ENCODE data around the gene FOXA3. TPM values are rescaled to one million over a fixed set of nuclear protein-coding genes. Genes with fewer than 3 reads are reported as not detected.

Gene FOXA3
- total RNA-seq, 1 experiment from 2014 or later: 22.2 TPM

DNA sequence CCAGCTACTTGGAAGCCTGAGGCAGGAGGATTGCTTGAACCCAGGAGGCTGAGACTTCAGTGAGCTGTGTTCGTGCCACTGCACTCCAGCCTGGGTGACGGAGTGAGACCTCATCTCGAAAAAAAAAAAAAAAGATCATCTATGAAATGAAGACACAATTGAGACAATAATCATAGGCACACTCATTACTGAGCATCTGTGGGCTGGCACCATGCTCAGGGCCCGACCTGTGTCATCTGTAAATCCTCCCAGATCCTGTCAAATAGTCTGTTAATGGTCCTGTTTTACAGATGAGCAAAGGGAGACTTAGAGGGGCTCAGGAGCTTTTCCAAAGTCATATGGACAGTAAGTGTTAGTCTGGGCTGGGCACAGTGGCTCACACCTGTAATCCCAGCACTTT, 54.6 kb downstream of the FOXA3 start:
- Histone ChIP-seq H3K4me2 (ENCODE audit: insufficient read depth, insufficient read length, low read length) (no peak overlapping the region), H4K8ac (replicated peaks; ENCODE audit: insufficient read length, low read depth, low read length) (no peak overlapping the region), H3K9ac (ENCODE audit: extremely low read depth, insufficient read length, low read length) (no peak overlapping the region), H4K91ac (ENCODE audit: insufficient read length, low read depth, low read length) (no peak overlapping the region), H3K18ac (ENCODE audit: insufficient read length, low read depth, low read length) (no peak overlapping the region), H3K23ac (ENCODE audit: insufficient read length, low read depth, low read length) (no peak overlapping the region), H3K56ac (ENCODE audit: insufficient read length, low read depth, low read length) (no peak overlapping the region), H2BK120ac (ENCODE audit: low read depth, low read length, poor library complexity, severe bottlenecking) (no peak overlapping the region), H2BK5ac (ENCODE audit: insufficient read length, low read length) (no peak overlapping the region), H4K20me1 (ENCODE audit: control insufficient read depth, insufficient read depth, insufficient read length) (no peaks in the 10 kb centered on the region), H3K27ac (ENCODE audit: insufficient read length, low read depth, low read length) (no peak overlapping the region), H3K79me2 (ENCODE audit: insufficient read depth, low read length) (no peaks in the 10 kb centered on the region), H2BK20ac (ENCODE audit: low read depth, low read length, poor library complexity, severe bottlenecking) (no peak overlapping the region), H2AK5ac (ENCODE audit: insufficient read length, low read length) (no peak overlapping the region), H3K23me2 (ENCODE audit: insufficient read length, low read depth, low read length, poor library complexity, severe bottlenecking) (no peaks in the 10 kb centered on the region), H3K79me1 (ENCODE audit: insufficient read depth, low read depth, low read length, poor library complexity, severe bottlenecking) (no peaks in the 10 kb centered on the region), H2BK12ac (ENCODE audit: insufficient read length, low read depth, low read length) (no peak overlapping the region), H2BK15ac (ENCODE audit: low read depth, low read length) (no peak overlapping the region), H3K4ac (ENCODE audit: low read depth, low read length) (no peak overlapping the region), H3K4me1 (ENCODE audit: insufficient read depth, low read length) (no peaks in the 10 kb centered on the region), H2AFZ (ENCODE audit: low read length) (no peak overlapping the region), H3K14ac (ENCODE audit: insufficient read depth, low read length) (no peak overlapping the region), H4K5ac (ENCODE audit: insufficient read length, low read depth, low read length) (no peak overlapping the region), H3K9me3 (ENCODE audit: control insufficient read depth, low read depth, low read length) (no peaks in the 10 kb centered on the region), H3T11ph (ENCODE audit: low read length) (no peak overlapping the region), H3K27me3 (ENCODE audit: insufficient read depth, low read length) (no peaks in the 10 kb centered on the region)
- DNase-seq: no peak
- no peaks in the 10 kb centered on the region for H3K36me3 Mint-ChIP-seq (ENCODE audit: insufficient read depth in 1 of 3, low read depth in 3 of 3)
- TF ChIP-seq, protein P1, sequence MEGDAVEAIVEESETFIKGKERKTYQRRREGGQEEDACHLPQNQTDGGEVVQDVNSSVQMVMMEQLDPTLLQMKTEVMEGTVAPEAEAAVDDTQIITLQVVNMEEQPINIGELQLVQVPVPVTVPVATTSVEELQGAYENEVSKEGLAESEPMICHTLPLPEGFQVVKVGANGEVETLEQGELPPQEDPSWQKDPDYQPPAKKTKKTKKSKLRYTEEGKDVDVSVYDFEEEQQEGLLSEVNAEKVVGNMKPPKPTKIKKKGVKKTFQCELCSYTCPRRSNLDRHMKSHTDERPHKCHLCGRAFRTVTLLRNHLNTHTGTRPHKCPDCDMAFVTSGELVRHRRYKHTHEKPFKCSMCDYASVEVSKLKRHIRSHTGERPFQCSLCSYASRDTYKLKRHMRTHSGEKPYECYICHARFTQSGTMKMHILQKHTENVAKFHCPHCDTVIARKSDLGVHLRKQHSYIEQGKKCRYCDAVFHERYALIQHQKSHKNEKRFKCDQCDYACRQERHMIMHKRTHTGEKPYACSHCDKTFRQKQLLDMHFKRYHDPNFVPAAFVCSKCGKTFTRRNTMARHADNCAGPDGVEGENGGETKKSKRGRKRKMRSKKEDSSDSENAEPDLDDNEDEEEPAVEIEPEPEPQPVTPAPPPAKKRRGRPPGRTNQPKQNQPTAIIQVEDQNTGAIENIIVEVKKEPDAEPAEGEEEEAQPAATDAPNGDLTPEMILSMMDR (conservative IDR thresholded peaks at IDR 0.05): no peak
- no peak overlapping the region for H3K4me3 Mint-ChIP-seq
- no peaks in the 10 kb centered on the region for H3K9me3 Mint-ChIP-seq
- H3K4me1 Mint-ChIP-seq: peaks cover 5 to 11% of the 10 kb centered on the region in 2 experiments
- H3K27ac Mint-ChIP-seq: no peak overlapping the region
- peaks cover 16% of the 10 kb centered on the region; the same call in 1 of the 2 replicates for H3K27me3 Mint-ChIP-seq (ENCODE audit: low read depth)
- no CpG with 5 or more reads among the region's 4 CpGs for WGBS (ENCODE audit: extremely low coverage, insufficient read length, low lambda C conversion rate)
